Gastrocnemius medialis (tissue), 4 donors: ENCODE measurements around the gene AUTS2. TPM values are rescaled to one million over a fixed set of nuclear protein-coding genes. Genes with fewer than 3 reads are reported as not detected.
A peak's percentile ranks its signal among the peaks of the same experiment; 100 is the strongest.

Experiments
- ATAC-seq, 2 donors: fragments of 150-250 bp; one replicate each; pipeline ENCODE4 v1.9.1; 2016
- DNase-seq, 2 donors: peaks; one replicate each; pipeline ENCODE4 v3.0.0-alpha.2; 2019
- H3K27ac ChIP-seq, 4 donors: fragments of 200-600 bp; sonication (generic); 1 replicate in 1 of 4; 2 replicates in 3 of 4; pipeline ENCODE4 v1.5.1; 2016 to 2018; ENCODE audit warnings: mild to moderate bottlenecking in 2 of 4, moderate library complexity in 1 of 4
- H3K27me3 ChIP-seq, 3 donors: fragments of 200-600 bp; sonication (generic) in 2 of 3; 1 replicate in 1 of 3; 2 replicates in 2 of 3; pipeline versions ENCODE4 v1.5.1 to v1.6.0; 2016 to 2019; ENCODE audit warnings: mild to moderate bottlenecking in 1 of 3, moderate library complexity in 1 of 3
- H3K36me3 ChIP-seq, 2 donors: fragments of 200-600 bp; sonication (generic) in 1 of 2; one replicate each; pipeline ENCODE4 v1.5.1; 2017 to 2018
- H3K4me1 ChIP-seq, 2 donors: fragments of 200-600 bp; sonication (generic) in 1 of 2; one replicate each; pipeline ENCODE4 v1.5.1; 2016 to 2017; ENCODE audit warnings: mild to moderate bottlenecking in 2 of 2
- H3K4me3 ChIP-seq, 4 donors: fragments of 200-600 bp; sonication (generic) in 3 of 4; 1 replicate in 1 of 4; 2 replicates in 3 of 4; pipeline ENCODE4 v1.5.1; 2016 to 2019; ENCODE audit warnings: mild to moderate bottlenecking in 2 of 4
- H3K9me3 ChIP-seq, 3 donors: fragments of 200-600 bp; sonication (generic) in 2 of 3; 1 replicate in 1 of 3; 2 replicates in 2 of 3; pipeline ENCODE4 v1.5.1; 2016 to 2019
- POLR2A ChIP-seq, 2 donors: fragments of 450-650 bp; IDR thresholded peaks; one replicate each; pipeline ENCODE4 v1.6.1; 2017; ENCODE audit warnings: antibody characterized with exemption in 2 of 2, mild to moderate bottlenecking in 2 of 2, moderate library complexity in 2 of 2
- in situ Hi-C, 4 donors: fragments of 200-750 bp; cut with MboI; loops; one replicate each; pipeline versions ENCODE4 v1.15.0 to v1.8.0; 2017; ENCODE audit warnings: low sequenced_read_pairs in 4 of 4
- intact Hi-C: fragments of 100-400 bp; cut with DNase I; formaldehyde crosslinking; loops from one replicate; pipeline ENCODE4 v1.15.1; 2023; ENCODE audit warnings: low total_unique reads
- total RNA-seq, 4 donors: library from RNA; depleted of rRNA; stranded (reverse); fragments of >200 nt; gene quantifications; one replicate each; pipeline versions ENCODE4 v1.1.0 to v1.2.3, GENCODE V29; 2016
- TF ChIP-seq, protein P1 (sequence below), 5 experiments: fragments of 450-650 bp in 3 of 5; fragments of 200-600 bp in 2 of 5; sonication (generic) in 2 of 5; IDR thresholded peaks in 4 of 5; conservative IDR thresholded peaks in 1 of 5; 1 replicate in 4 of 5; 2 replicates in 1 of 5; pipeline ENCODE4 v1.5.1; 2016 to 2019; ENCODE audit warnings: antibody characterized with exemption in 5 of 5, mild to moderate bottlenecking in 3 of 5, moderate library complexity in 3 of 5

AUTS2 gene
- total RNA-seq, 4 donors from 2014 or later = 2.5 to 16.2 (median 8.5) TPM

DNA sequence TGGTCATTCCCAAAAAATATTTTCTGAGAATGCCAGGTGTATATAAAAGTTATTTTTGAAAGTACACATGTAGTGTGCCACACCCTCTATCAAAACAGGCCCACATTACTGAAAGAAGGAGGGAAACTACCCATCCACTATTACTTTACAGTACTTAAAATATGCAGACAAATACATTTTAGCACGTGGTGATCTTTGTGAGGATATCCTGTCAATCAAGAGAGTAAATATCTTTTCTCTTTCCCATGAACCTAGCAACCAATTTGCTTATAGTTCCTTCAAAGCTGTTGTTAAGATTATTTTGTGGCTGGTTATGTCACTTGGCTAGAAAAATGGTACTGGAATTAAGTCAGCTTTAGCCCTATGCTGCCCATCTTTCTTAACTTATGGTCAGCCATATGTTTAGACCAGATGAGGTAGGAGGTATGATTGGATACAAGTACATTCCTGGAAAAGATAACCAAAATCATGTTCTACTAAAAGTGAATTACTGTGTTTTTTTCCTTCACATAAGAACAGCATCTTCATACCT lies 70.1 kb downstream of the AUTS2 start:
- in situ Hi-C loops = no loop called here
- H3K9me3 ChIP-seq = no peaks in the 10 kb centered on the region
- no peak overlapping the region for H3K4me3 ChIP-seq
- no peaks in the 10 kb centered on the region for H3K27me3 ChIP-seq
- H3K4me1 ChIP-seq = peaks cover 0 to 16% of the 10 kb centered on the region in 2 donors
- intact Hi-C loops = no loop called here
- no peak for DNase-seq
- TF ChIP-seq POLR2A (IDR thresholded peaks at IDR 0.05) = no peak
- TF ChIP-seq, protein P1, sequence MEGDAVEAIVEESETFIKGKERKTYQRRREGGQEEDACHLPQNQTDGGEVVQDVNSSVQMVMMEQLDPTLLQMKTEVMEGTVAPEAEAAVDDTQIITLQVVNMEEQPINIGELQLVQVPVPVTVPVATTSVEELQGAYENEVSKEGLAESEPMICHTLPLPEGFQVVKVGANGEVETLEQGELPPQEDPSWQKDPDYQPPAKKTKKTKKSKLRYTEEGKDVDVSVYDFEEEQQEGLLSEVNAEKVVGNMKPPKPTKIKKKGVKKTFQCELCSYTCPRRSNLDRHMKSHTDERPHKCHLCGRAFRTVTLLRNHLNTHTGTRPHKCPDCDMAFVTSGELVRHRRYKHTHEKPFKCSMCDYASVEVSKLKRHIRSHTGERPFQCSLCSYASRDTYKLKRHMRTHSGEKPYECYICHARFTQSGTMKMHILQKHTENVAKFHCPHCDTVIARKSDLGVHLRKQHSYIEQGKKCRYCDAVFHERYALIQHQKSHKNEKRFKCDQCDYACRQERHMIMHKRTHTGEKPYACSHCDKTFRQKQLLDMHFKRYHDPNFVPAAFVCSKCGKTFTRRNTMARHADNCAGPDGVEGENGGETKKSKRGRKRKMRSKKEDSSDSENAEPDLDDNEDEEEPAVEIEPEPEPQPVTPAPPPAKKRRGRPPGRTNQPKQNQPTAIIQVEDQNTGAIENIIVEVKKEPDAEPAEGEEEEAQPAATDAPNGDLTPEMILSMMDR (IDR thresholded peaks at IDR 0.05 in 4 of 5, conservative IDR thresholded peaks at IDR 0.05 in 1 of 5) = no peak
- no peak overlapping the region for H3K27ac ChIP-seq
- H3K36me3 ChIP-seq = no peaks in the 10 kb centered on the region
- no peak for ATAC-seq

DNA sequence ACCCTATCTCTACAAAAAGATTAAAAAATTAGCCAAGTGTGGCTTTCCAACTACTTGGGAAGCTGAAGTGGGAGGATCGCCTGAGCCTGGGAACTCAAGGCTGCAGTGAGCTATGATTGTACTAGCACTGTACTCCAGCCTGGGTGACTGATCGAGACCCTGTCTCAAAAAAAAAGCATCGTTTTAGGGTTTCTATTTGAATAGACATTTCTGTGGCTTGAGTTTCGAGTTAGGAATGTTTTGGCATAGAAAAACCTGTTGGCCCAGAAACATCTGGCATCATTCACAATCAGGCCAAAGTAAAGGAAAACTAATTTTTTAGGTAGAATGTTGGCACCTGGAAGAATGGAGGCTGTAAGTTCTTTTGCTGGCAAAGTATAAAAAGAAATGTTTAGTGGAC lies 72.4 kb downstream of the AUTS2 start:
- ATAC-seq = no peak
- TF ChIP-seq, protein P1 (IDR thresholded peaks at IDR 0.05 in 4 of 5, conservative IDR thresholded peaks at IDR 0.05 in 1 of 5) = no peak
- no peak for TF ChIP-seq POLR2A (IDR thresholded peaks at IDR 0.05)
- no peak for DNase-seq
- Histone ChIP-seq H3K36me3 (no peaks in the 10 kb centered on the region), H3K27ac (peak overlapping the region in 2 of 4 donors; percentile 28 to 31), H3K4me3 (no peak overlapping the region), H3K27me3 (no peaks in the 10 kb centered on the region), H3K4me1 (peaks cover 0 to 20% of the 10 kb centered on the region in 2 donors), H3K9me3 (no peaks in the 10 kb centered on the region)
- intact Hi-C loops (no loop called here), in situ Hi-C loops (no loop called here)

DNA sequence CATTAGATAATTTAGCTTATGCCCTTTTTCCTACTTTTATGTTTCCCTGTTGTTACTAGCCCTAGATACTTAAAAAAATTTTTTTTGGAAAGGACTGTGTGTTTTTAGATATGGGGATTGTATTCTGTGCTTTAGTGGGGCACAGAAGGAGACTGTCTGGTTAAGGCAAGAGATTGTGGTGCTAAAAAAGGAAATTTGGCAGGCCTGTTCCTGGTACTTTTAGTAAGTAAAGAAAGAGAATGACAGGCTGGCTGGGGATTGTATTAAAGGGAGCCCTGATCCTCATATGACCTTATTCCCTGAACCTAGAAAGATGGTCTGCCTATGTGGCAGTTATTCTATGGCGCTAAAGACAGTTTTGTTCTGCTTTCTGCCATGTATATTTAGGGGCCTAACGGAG lies 74.8 kb downstream of the AUTS2 start:
- intact Hi-C loops = no loop called here
- DNase-seq = no peak
- Histone ChIP-seq H3K9me3 (no peaks in the 10 kb centered on the region), H3K36me3 (no peaks in the 10 kb centered on the region), H3K4me1 (peaks cover 2 to 38% of the 10 kb centered on the region in 2 donors), H3K27me3 (no peaks in the 10 kb centered on the region), H3K4me3 (no peak overlapping the region), H3K27ac (no peak overlapping the region)
- in situ Hi-C loops = no loop called here
- ATAC-seq = no peak
- no peak for TF ChIP-seq POLR2A (IDR thresholded peaks at IDR 0.05)
- TF ChIP-seq, protein P1 (IDR thresholded peaks at IDR 0.05 in 4 of 5, conservative IDR thresholded peaks at IDR 0.05 in 1 of 5) = no peak

DNA sequence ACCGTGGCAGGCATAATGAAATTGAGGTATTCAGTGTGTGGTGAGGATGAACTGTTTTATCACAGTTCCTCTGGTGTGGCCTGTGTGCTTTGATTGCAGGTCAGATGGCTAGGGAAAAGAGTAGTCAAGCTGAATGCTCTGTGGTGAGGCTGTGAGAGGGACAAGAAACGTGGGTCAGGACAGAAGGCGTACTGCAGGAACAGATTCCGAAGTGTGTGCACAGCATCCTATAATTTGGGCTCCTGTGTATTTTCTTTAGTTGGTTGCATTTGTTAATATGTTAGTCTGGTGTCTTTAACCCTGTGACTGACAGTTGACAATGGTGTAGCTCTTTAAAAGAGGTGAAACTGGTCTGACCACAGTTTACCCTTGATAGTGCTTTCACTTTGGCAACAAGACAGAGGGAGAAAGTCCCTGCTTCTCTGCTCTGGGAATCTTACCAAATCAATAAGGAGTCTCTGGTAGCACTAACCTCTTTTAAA lies 76.5 kb downstream of the AUTS2 start:
- no peaks in the 10 kb centered on the region for H3K36me3 ChIP-seq
- no peaks in the 10 kb centered on the region for H3K9me3 ChIP-seq
- peaks cover 7 to 40% of the 10 kb centered on the region in 2 donors for H3K4me1 ChIP-seq
- in situ Hi-C loops = no loop called here
- no peak overlapping the region for H3K27ac ChIP-seq
- H3K4me3 ChIP-seq = no peak overlapping the region
- no peak for ATAC-seq
- no peak for DNase-seq
- H3K27me3 ChIP-seq = no peaks in the 10 kb centered on the region
- TF ChIP-seq, protein P1 (IDR thresholded peaks at IDR 0.05 in 4 of 5, conservative IDR thresholded peaks at IDR 0.05 in 1 of 5) = no peak
- no peak for TF ChIP-seq POLR2A (IDR thresholded peaks at IDR 0.05)
- intact Hi-C loops = no loop called here

DNA sequence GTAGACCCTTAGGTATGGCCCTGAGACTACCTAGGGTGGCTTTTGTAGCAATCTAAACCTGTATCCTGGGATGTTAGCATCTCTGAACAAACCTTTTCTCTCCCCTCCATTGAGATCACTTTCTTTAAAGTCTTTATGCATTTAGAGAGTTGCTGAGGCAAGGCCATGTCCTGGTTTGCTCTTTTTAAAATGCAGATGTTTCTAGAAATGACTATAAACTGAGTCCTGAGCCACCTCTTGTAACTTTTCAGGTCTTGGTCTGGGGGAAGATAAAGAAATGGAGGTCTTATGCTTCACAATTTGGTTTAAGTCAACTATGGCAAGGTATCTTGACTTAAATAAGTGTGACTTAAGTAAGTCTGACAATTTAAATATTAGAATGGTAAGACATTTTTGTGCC lies 78.0 kb downstream of the AUTS2 start:
- TF ChIP-seq, protein P1 (IDR thresholded peaks at IDR 0.05 in 4 of 5, conservative IDR thresholded peaks at IDR 0.05 in 1 of 5) = no peak
- TF ChIP-seq POLR2A (IDR thresholded peaks at IDR 0.05) = no peak
- in situ Hi-C loops = no loop called here
- Histone ChIP-seq H3K4me3 (no peak overlapping the region), H3K27me3 (no peaks in the 10 kb centered on the region), H3K9me3 (no peaks in the 10 kb centered on the region), H3K27ac (no peak overlapping the region), H3K4me1 (peaks cover 7 to 29% of the 10 kb centered on the region in 2 donors), H3K36me3 (no peaks in the 10 kb centered on the region)
- no peak for DNase-seq
- intact Hi-C loops = no loop called here
- ATAC-seq = no peak
